SU-DHL-6 (cell line): Measurements from ENCODE around the gene ZNF862.

Experiments
- H2AFZ ChIP-seq: fragments of 200-600 bp; sonication (generic); 2 replicates; pipeline ENCODE4 v1.6.1; 2014; ENCODE audit warnings: low read depth, mild to moderate bottlenecking, moderate library complexity, mixed read lengths, antibody characterized with exemption, low read length; ENCODE audit not compliant: severe bottlenecking
- H3F3A ChIP-seq: fragments of 200-600 bp; shearing (Covaris generic); 2 replicates; pipeline ENCODE4 v1.6.0; 2016; ENCODE audit warnings: antibody characterized with exemption, mild to moderate bottlenecking; ENCODE audit not compliant: insufficient read depth
- H3K27ac ChIP-seq: fragments of 200-600 bp; sonication (generic); 2 replicates; pipeline ENCODE4 v1.5.1; 2016; ENCODE audit warnings: low read depth, mild to moderate bottlenecking, low read length, moderate library complexity, mixed read lengths
- H3K27me3 ChIP-seq: fragments of 200-600 bp; sonication (generic), shearing (Covaris generic); 2 replicates; pipeline ENCODE4 v1.6.0; 2014; ENCODE audit warnings: mild to moderate bottlenecking, low read length
- H3K36me3 ChIP-seq: fragments of 200-600 bp; sonication (generic); 2 replicates; pipeline ENCODE4 v1.6.1; 2014; ENCODE audit warnings: mild to moderate bottlenecking, low read length, mixed read lengths
- H3K4me2 ChIP-seq: fragments of 300-600, 200-600 bp; shearing (Covaris generic), sonication (generic); 2 replicates; pipeline ENCODE4 v1.6.0; 2014; ENCODE audit warnings: low read length, low read depth, mild to moderate bottlenecking; ENCODE audit not compliant: poor library complexity, severe bottlenecking
- H3K4me3 ChIP-seq: fragments of 200-600 bp; sonication (generic); 2 replicates; pipeline ENCODE4 v1.5.1; 2014; ENCODE audit warnings: antibody characterized with exemption, low read length, mild to moderate bottlenecking, mixed read lengths; ENCODE audit not compliant: insufficient read depth, poor library complexity, severe bottlenecking
- H3K79me2 ChIP-seq: fragments of 200-600 bp; sonication (generic); 2 replicates; pipeline ENCODE4 v1.6.1; 2014; ENCODE audit warnings: mild to moderate bottlenecking, low read length, moderate library complexity; ENCODE audit not compliant: insufficient read depth
- H3K9ac ChIP-seq: fragments of 200-600 bp; sonication (generic); 2 replicates; pipeline ENCODE4 v1.7.0; 2014; ENCODE audit warnings: mild to moderate bottlenecking, low read length
- H3K9me2 ChIP-seq: fragments of 200-600 bp; sonication (generic); replicated peaks from 2 replicates; pipeline ENCODE4 v1.6.1; 2014; ENCODE audit warnings: low read length; ENCODE audit not compliant: insufficient read depth
- H3K9me3 ChIP-seq: fragments of 200-600 bp; sonication (generic); 2 replicates; pipeline ENCODE4 v1.6.1; 2014; ENCODE audit warnings: low read length, mixed read lengths; ENCODE audit not compliant: insufficient read depth
- H4K20me1 ChIP-seq: fragments of 200-600 bp; sonication (generic); 2 replicates; pipeline ENCODE4 v1.6.1; 2014; ENCODE audit warnings: low read depth, mild to moderate bottlenecking, antibody characterized with exemption, low read length, moderate library complexity, mixed read lengths
- EZH2phosphoT487 ChIP-seq: fragments of 200-600 bp; sonication (generic), shearing (Covaris generic); conservative IDR thresholded peaks from 2 replicates; pipeline ENCODE4 v1.6.1; 2018; ENCODE audit warnings: mild to moderate bottlenecking, antibody characterized with exemption, low read length, moderate library complexity, mixed read lengths
- TF ChIP-seq, protein P1 (sequence below): fragments of 200-600 bp; sonication (generic); IDR thresholded peaks from one replicate; pipeline ENCODE4 v1.5.1; 2017; ENCODE audit warnings: antibody characterized with exemption, mild to moderate bottlenecking, low read length, moderate library complexity; ENCODE audit not compliant: insufficient read depth, poor library complexity, severe bottlenecking

Gene ZNF862

DNA sequence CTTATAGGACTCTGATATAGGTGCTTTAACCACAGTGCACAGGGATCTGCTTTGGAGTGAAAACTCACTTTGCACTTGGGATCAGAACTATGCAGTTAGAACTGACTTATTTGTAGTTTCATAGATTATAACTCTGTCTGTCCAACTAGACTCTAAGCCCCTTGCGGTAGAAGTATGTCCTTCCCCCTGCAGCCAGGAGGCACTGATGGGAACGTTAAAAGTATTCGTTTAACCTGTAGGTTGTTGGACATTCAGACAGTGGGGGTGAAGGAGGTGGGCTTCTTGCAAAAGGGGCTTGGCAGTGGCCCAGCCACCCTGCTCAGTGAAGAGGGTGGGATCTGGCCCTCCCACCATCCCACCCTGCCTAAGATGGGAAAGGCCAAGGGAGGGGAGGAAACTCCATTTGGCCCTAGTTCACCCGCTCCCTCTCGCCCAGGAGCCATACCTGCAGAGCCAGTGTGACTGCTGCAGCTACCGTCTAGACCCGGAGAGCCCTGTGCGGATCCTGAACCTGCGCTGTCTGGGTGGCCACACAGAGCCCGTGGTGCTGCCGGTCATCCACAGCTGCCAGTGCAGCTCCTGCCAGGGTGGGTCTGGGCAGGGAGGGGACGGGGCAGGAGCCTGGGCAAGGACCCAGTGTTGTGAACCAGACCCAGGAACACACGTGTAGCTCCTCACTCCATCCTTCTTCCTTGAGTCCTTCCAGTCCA lies 5.7 kb upstream of the ZNF862 start:
- no peak overlapping the region for H3K4me3 ChIP-seq
- H3K36me3 ChIP-seq: no peaks in the 10 kb centered on the region
- no peaks in the 10 kb centered on the region for H3F3A ChIP-seq
- no peak overlapping the region for H3K9ac ChIP-seq
- TF ChIP-seq EZH2phosphoT487: no peak
- TF ChIP-seq, protein P1, sequence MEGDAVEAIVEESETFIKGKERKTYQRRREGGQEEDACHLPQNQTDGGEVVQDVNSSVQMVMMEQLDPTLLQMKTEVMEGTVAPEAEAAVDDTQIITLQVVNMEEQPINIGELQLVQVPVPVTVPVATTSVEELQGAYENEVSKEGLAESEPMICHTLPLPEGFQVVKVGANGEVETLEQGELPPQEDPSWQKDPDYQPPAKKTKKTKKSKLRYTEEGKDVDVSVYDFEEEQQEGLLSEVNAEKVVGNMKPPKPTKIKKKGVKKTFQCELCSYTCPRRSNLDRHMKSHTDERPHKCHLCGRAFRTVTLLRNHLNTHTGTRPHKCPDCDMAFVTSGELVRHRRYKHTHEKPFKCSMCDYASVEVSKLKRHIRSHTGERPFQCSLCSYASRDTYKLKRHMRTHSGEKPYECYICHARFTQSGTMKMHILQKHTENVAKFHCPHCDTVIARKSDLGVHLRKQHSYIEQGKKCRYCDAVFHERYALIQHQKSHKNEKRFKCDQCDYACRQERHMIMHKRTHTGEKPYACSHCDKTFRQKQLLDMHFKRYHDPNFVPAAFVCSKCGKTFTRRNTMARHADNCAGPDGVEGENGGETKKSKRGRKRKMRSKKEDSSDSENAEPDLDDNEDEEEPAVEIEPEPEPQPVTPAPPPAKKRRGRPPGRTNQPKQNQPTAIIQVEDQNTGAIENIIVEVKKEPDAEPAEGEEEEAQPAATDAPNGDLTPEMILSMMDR: no peak
- no peak overlapping the region for H2AFZ ChIP-seq
- no peaks in the 10 kb centered on the region for H3K9me3 ChIP-seq
- H3K9me2 ChIP-seq: no peaks in the 10 kb centered on the region
- no peak overlapping the region for H3K27ac ChIP-seq
- no peaks in the 10 kb centered on the region for H3K27me3 ChIP-seq
- H3K79me2 ChIP-seq: no peaks in the 10 kb centered on the region
- no peak overlapping the region for H3K4me2 ChIP-seq
- no peaks in the 10 kb centered on the region for H4K20me1 ChIP-seq

DNA sequence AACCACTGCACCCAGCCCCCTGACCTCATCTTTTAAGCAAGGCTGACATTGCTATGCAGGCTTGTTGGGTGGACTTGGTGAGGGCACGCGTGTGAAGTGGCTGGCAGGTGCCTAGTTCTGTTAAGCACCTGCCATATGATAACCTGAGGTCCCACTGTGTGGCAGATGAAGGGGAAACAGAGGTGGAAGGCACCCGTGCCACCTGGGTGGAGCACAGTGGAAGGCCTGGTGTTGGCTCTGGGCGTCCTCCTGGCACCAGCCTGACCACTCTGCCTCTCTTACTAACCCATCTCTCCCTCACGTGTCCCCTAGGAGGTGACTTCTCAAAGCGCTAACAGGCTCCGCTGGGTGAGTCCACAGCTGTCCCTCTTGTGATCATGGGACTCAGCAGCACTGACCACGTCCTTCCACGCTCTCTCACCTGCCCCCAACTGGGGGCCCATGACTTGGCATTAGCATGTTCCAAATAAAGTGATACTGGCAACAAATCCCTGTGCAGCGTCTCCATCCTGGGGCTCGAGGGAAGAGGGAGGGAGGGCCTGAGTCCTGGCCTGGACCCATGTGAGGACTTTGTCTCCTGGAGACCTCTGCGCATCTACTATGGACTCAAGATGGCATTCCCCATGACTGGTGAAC lies 4.6 kb upstream of the ZNF862 start:
- H3K27me3 ChIP-seq: no peaks in the 10 kb centered on the region
- no peak overlapping the region for H3K4me2 ChIP-seq
- H2AFZ ChIP-seq: no peak overlapping the region
- H3F3A ChIP-seq: no peaks in the 10 kb centered on the region
- no peaks in the 10 kb centered on the region for H3K9me3 ChIP-seq
- H3K9ac ChIP-seq: no peak overlapping the region
- no peaks in the 10 kb centered on the region for H3K79me2 ChIP-seq
- no peaks in the 10 kb centered on the region for H3K36me3 ChIP-seq
- H4K20me1 ChIP-seq: no peaks in the 10 kb centered on the region
- H3K9me2 ChIP-seq: no peaks in the 10 kb centered on the region
- no peak overlapping the region for H3K4me3 ChIP-seq
- TF ChIP-seq, protein P1: no peak
- TF ChIP-seq EZH2phosphoT487: no peak
- no peak overlapping the region for H3K27ac ChIP-seq

DNA sequence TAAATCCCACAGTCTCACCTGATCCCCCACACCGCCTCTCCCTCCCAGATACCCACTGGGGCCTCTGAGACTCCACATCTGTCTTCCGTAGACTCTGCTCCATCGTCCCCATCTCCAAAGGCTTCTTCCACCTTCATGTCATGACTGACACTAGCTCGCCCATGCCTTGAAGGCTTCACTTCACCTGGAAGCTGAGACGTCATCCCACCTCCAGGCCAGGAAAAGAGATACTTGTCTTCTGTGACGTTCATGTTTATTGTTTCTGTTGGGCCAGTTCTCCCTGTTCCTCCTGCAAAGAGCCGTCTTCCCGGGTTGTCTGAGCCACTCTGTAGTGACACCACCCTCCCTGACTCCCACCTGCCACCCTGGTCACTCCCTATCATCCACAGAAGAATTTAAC lies 3.6 kb upstream of the ZNF862 start:
- Histone ChIP-seq H3K4me3 (no peak overlapping the region), H3K9me3 (no peaks in the 10 kb centered on the region), H3K36me3 (no peaks in the 10 kb centered on the region), H3K4me2 (no peak overlapping the region), H2AFZ (no peak overlapping the region), H4K20me1 (no peaks in the 10 kb centered on the region), H3K9ac (no peak overlapping the region), H3K27me3 (no peaks in the 10 kb centered on the region), H3K27ac (no peak overlapping the region), H3F3A (no peaks in the 10 kb centered on the region), H3K79me2 (no peaks in the 10 kb centered on the region), H3K9me2 (no peaks in the 10 kb centered on the region)
- TF ChIP-seq, protein P1: no peak
- no peak for TF ChIP-seq EZH2phosphoT487
